ENCODE measurements around the gene PDE7B. TPM values are rescaled to one million over a fixed set of nuclear protein-coding genes. Genes with fewer than 3 reads are reported as not detected.

The PDE7B gene
- total RNA-seq, 3 donors from 2014 or later (not counting 1 experiment from before 2014, with no cell fraction given): 0.14 to 0.18 TPM; not detected in 1

DNA sequence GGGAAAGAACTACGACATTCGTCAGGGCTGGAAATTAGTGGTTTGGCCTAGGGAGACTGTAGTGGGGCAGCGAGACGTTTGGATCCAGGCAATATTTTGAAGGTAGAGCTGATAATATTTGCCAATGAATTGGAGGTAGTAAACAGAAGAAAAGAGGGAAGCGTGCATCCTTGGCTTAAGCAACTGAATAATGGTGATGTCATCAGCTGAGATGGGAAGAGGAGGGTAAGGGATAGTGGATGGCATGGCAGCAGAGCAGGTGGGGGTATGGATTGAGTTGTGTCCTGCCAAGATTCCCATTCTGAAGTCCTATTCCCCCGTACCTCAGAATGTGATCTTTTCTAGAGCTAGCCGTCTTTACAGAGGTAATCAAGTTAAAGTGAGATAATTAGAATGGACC lies 119.2 kb downstream of the PDE7B start:
- no peaks in the 10 kb centered on the region for H3K27me3 ChIP-seq (ENCODE audit: control insufficient read depth, insufficient read depth, low read length)
- no peak overlapping the region for H3K4me3 Mint-ChIP-seq
- no peaks in the 10 kb centered on the region for H3K9me3 Mint-ChIP-seq
- no peaks in the 10 kb centered on the region for H3K4me1 Mint-ChIP-seq
- H3K9me3 ChIP-seq (ENCODE audit: control insufficient read depth, insufficient read depth, low read length): no peaks in the 10 kb centered on the region
- H3K4me3 ChIP-seq (ENCODE audit: low read length): no peak overlapping the region
- H3K36me3 Mint-ChIP-seq: no peaks in the 10 kb centered on the region
- H3K27me3 Mint-ChIP-seq (ENCODE audit: low read depth in 2 of 2): peaks cover 5 to 18% of the 10 kb centered on the region in 2 donors
- intact Hi-C loops (cut with micrococcal nuclease): no loop called here
- TF ChIP-seq, protein P1, sequence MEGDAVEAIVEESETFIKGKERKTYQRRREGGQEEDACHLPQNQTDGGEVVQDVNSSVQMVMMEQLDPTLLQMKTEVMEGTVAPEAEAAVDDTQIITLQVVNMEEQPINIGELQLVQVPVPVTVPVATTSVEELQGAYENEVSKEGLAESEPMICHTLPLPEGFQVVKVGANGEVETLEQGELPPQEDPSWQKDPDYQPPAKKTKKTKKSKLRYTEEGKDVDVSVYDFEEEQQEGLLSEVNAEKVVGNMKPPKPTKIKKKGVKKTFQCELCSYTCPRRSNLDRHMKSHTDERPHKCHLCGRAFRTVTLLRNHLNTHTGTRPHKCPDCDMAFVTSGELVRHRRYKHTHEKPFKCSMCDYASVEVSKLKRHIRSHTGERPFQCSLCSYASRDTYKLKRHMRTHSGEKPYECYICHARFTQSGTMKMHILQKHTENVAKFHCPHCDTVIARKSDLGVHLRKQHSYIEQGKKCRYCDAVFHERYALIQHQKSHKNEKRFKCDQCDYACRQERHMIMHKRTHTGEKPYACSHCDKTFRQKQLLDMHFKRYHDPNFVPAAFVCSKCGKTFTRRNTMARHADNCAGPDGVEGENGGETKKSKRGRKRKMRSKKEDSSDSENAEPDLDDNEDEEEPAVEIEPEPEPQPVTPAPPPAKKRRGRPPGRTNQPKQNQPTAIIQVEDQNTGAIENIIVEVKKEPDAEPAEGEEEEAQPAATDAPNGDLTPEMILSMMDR (IDR thresholded peaks at IDR 0.05): no peak
- no peaks in the 10 kb centered on the region for H3K36me3 ChIP-seq (ENCODE audit: control insufficient read depth, insufficient read depth, low read length)
- no peak overlapping the region for H3K27ac ChIP-seq (ENCODE audit: low read length)
- 93% methylated on average over 7 of the region's 7 CpGs for WGBS (ENCODE audit: insufficient coverage)
- ATAC-seq (no peak), DNase-seq (no peak)
- no peak overlapping the region for H3K27ac Mint-ChIP-seq
- no peaks in the 10 kb centered on the region for H3K4me1 ChIP-seq (ENCODE audit: control insufficient read depth, insufficient read depth, low read length)

DNA sequence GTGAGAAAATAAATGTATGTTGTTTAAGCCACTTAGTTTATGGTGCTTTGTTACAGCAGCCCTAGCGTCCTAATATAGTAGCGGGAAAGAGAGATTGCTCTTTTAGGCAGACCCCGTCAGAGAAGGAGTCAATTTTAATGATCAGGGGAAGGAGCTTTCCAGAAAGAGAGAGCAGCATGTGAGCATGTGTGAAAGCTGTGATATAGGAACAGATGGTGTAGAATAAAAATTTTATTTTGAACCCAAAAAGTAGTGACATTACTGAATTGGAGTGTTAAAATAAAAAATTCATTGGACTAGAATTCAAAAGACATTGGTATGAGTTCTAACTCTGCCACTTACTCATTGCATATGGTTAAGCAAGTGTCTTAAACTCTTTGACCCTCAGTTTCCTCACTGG lies 119.8 kb downstream of the PDE7B start:
- TF ChIP-seq, protein P1 (IDR thresholded peaks at IDR 0.05): no peak
- WGBS (ENCODE audit: insufficient coverage): 93% methylated on average over 3 of the region's 3 CpGs
- intact Hi-C loops (cut with micrococcal nuclease): no loop called here
- no peaks in the 10 kb centered on the region for H3K36me3 Mint-ChIP-seq
- ATAC-seq: no peak
- Histone ChIP-seq H3K27me3 (ENCODE audit: control insufficient read depth, insufficient read depth, low read length) (no peaks in the 10 kb centered on the region), H3K9me3 (ENCODE audit: control insufficient read depth, insufficient read depth, low read length) (no peaks in the 10 kb centered on the region), H3K4me1 (ENCODE audit: control insufficient read depth, insufficient read depth, low read length) (no peaks in the 10 kb centered on the region), H3K27ac (ENCODE audit: low read length) (no peak overlapping the region), H3K36me3 (ENCODE audit: control insufficient read depth, insufficient read depth, low read length) (no peaks in the 10 kb centered on the region), H3K4me3 (ENCODE audit: low read length) (no peak overlapping the region)
- peaks cover 5 to 18% of the 10 kb centered on the region in 2 donors for H3K27me3 Mint-ChIP-seq (ENCODE audit: low read depth in 2 of 2)
- H3K4me3 Mint-ChIP-seq: no peak overlapping the region
- no peaks in the 10 kb centered on the region for H3K4me1 Mint-ChIP-seq
- H3K27ac Mint-ChIP-seq: no peak overlapping the region
- H3K9me3 Mint-ChIP-seq: no peaks in the 10 kb centered on the region
- DNase-seq: no peak

- DNase-seq: no peak
- Mint-ChIP-seq H3K36me3 (no peaks in the 10 kb centered on the region), H3K27me3 (ENCODE audit: low read depth in 2 of 2) (peaks cover 5 to 18% of the 10 kb centered on the region in 2 donors), H3K4me1 (no peaks in the 10 kb centered on the region), H3K9me3 (no peaks in the 10 kb centered on the region), H3K4me3 (no peak overlapping the region), H3K27ac (no peak overlapping the region)
- no peaks in the 10 kb centered on the region for H3K4me1 ChIP-seq (ENCODE audit: control insufficient read depth, insufficient read depth, low read length)
- no peaks in the 10 kb centered on the region for H3K9me3 ChIP-seq (ENCODE audit: control insufficient read depth, insufficient read depth, low read length)
- no peaks in the 10 kb centered on the region for H3K36me3 ChIP-seq (ENCODE audit: control insufficient read depth, insufficient read depth, low read length)
- no peak for ATAC-seq
- intact Hi-C loops (cut with micrococcal nuclease): no loop called here
- no peak overlapping the region for H3K27ac ChIP-seq (ENCODE audit: low read length)
- H3K4me3 ChIP-seq (ENCODE audit: low read length): no peak overlapping the region
- TF ChIP-seq, protein P1 (IDR thresholded peaks at IDR 0.05): no peak
- no peaks in the 10 kb centered on the region for H3K27me3 ChIP-seq (ENCODE audit: control insufficient read depth, insufficient read depth, low read length)
Observed at GRCh38 chr6:135972150-135972549, 120.6 kb downstream of the PDE7B start.

DNA sequence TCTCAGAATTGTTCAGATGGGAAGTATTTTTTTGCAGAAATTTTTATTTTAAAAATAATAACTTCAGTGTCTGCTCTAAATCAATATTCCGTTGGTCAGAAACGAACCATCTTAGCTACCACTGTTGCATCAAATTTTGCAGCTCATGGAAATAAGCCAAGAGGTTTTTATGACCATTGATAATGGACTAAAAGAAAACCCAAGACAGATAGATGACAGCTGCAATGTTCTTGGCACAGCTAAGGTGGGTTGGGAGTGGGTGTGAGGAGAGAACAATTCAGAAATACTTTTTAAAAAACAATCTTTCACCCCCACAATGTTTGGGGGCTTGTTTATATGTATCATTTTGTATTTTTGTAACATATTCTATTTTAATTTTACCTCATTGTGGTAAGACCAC lies 121.1 kb downstream of the PDE7B start:
- Mint-ChIP-seq H3K9me3 (no peaks in the 10 kb centered on the region), H3K4me1 (no peaks in the 10 kb centered on the region), H3K36me3 (no peaks in the 10 kb centered on the region), H3K27ac (no peak overlapping the region), H3K27me3 (ENCODE audit: low read depth in 2 of 2) (peaks cover 5 to 18% of the 10 kb centered on the region in 2 donors), H3K4me3 (no peak overlapping the region)
- Histone ChIP-seq H3K27ac (ENCODE audit: low read length) (no peak overlapping the region), H3K4me1 (ENCODE audit: control insufficient read depth, insufficient read depth, low read length) (no peaks in the 10 kb centered on the region), H3K9me3 (ENCODE audit: control insufficient read depth, insufficient read depth, low read length) (no peaks in the 10 kb centered on the region), H3K27me3 (ENCODE audit: control insufficient read depth, insufficient read depth, low read length) (no peaks in the 10 kb centered on the region), H3K36me3 (ENCODE audit: control insufficient read depth, insufficient read depth, low read length) (no peaks in the 10 kb centered on the region), H3K4me3 (ENCODE audit: low read length) (no peak overlapping the region)
- ATAC-seq: no peak
- DNase-seq: no peak
- intact Hi-C loops (cut with micrococcal nuclease): no loop called here
- 94% methylated on average over 2 of the region's 2 CpGs for whole genome bisulfite sequencing (ENCODE audit: insufficient coverage)
- TF ChIP-seq, protein P1 (IDR thresholded peaks at IDR 0.05): no peak

All from natural killer cell (primary cell).